Central memory CD8-positive, alpha-beta T cell (primary cell): ENCODE data around the gene SMIM44.

ENCODE experiments used
- ATAC-seq: fragments of 150-1000 bp; cut with Tn5 transposase; replicated peaks from 2 replicates; pipeline ENCODE4 v1.10.0; 2022; ENCODE audit warnings: mild to moderate bottlenecking, moderate FRiP score, moderate number of reproducible peaks; ENCODE audit not compliant: poor library complexity, severe bottlenecking; ENCODE audit errors: extremely low read depth
- DNase-seq, 2 donors: peaks; one replicate each; pipeline ENCODE4 v3.0.0; 2021; ENCODE audit warnings: low spot score in 2 of 2
- H3K27ac Mint-ChIP-seq: one replicate; pipeline ENCODE4 v1.8.0; 2022; ENCODE audit warnings: low read depth, mild to moderate bottlenecking, moderate library complexity, mixed read lengths
- H3K27me3 Mint-ChIP-seq: one replicate; pipeline ENCODE4 v1.8.0; 2022; ENCODE audit warnings: mixed read lengths
- H3K36me3 Mint-ChIP-seq: one replicate; pipeline ENCODE4 v1.8.0; 2022; ENCODE audit warnings: mild to moderate bottlenecking, moderate library complexity, mixed read lengths; ENCODE audit not compliant: insufficient read depth
- H3K4me1 Mint-ChIP-seq: one replicate; pipeline ENCODE4 v1.8.0; 2022; ENCODE audit warnings: mixed read lengths
- H3K4me3 Mint-ChIP-seq: one replicate; pipeline ENCODE4 v1.8.0; 2022; ENCODE audit warnings: mild to moderate bottlenecking, moderate library complexity, mixed read lengths
- H3K9me3 Mint-ChIP-seq: one replicate; pipeline ENCODE4 v1.8.0; 2022; ENCODE audit warnings: mixed read lengths

SMIM44 gene

DNA sequence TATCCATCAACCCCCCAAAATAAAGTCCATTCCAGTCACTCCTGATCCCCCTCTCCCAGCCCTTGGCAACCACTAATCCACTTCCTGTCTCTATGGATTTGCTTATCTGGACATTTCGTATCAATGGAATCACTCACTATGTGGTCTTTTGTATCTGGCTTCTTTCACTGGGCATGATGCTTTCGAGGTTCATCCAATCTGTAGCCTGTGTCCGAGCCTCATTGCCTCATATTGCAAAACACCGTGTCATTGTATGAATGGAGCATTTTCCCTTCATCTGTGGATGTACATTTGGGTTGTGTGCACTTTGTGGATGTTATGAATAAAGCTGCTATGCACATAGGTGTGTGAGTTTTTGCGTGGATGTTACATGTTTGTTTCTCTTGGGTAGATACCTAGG, 21.5 kb upstream of the SMIM44 start:
- Mint-ChIP-seq H3K27ac (peak overlapping the region; percentile 98), H3K9me3 (no peaks in the 10 kb centered on the region), H3K4me1 (peaks cover 50% of the 10 kb centered on the region), H3K4me3 (peak overlapping the region; percentile 92), H3K27me3 (no peaks in the 10 kb centered on the region), H3K36me3 (peaks cover 28% of the 10 kb centered on the region)
- DNase-seq (no peak), ATAC-seq (no peak)

DNA sequence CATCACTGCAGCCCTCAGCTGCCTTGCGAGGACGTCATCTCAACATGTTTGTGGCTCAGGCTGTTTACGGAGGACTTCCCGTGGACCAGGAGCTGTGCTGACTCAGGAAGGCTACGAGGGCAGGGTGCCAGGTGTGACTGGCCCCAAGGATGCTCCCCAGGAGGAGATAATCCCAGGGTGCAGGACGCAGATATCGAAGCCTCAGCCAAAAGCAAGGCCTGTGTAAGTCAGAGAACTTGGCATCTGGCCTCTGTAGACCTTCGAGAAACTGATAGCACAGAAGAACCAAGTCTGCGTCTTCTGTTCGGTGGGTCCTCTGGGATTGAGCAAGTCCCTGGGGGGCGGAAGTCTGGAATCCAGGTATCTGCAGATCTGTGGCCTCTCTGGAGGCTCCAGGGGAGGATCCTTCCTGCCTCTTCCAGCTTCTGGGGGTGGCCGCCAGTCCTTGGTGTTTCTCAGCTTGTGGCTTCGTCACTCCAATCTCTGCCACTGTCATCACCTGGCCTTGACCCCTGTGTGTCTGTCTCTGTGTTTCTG, 19.9 kb upstream of the SMIM44 start:
- Mint-ChIP-seq H3K4me3 (no peak overlapping the region), H3K36me3 (peaks cover 27% of the 10 kb centered on the region), H3K9me3 (no peaks in the 10 kb centered on the region), H3K27me3 (no peaks in the 10 kb centered on the region), H3K27ac (peak overlapping the region; percentile 98), H3K4me1 (peaks cover 34% of the 10 kb centered on the region)
- no peak for DNase-seq
- ATAC-seq, result no peak

DNA sequence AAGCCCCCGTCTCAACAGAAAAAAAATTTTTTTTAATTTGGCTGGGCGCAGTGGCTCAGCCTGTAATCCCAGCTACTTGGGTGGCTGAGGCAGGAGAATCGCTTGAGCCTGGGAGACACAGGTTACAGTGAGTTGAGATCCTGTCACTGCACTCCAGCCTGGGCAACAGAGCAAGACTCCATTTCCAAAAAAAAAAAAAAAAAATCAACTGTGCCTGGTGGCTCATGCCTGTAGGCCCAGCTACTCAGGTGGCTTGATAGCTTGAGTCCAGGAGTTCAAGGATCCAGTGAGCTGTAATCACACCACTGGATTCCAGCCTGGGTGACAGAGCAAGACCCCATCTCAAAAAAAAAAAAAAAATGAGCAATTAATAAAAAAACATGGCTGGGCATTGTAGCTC, 18.5 kb upstream of the SMIM44 start:
- peaks cover 24% of the 10 kb centered on the region for H3K36me3 Mint-ChIP-seq
- H3K27ac Mint-ChIP-seq, result no peak overlapping the region
- DNase-seq (no peak), ATAC-seq (no peak)
- no peak overlapping the region for H3K4me3 Mint-ChIP-seq
- no peaks in the 10 kb centered on the region for H3K27me3 Mint-ChIP-seq
- peaks cover 34% of the 10 kb centered on the region for H3K4me1 Mint-ChIP-seq
- no peaks in the 10 kb centered on the region for H3K9me3 Mint-ChIP-seq

DNA sequence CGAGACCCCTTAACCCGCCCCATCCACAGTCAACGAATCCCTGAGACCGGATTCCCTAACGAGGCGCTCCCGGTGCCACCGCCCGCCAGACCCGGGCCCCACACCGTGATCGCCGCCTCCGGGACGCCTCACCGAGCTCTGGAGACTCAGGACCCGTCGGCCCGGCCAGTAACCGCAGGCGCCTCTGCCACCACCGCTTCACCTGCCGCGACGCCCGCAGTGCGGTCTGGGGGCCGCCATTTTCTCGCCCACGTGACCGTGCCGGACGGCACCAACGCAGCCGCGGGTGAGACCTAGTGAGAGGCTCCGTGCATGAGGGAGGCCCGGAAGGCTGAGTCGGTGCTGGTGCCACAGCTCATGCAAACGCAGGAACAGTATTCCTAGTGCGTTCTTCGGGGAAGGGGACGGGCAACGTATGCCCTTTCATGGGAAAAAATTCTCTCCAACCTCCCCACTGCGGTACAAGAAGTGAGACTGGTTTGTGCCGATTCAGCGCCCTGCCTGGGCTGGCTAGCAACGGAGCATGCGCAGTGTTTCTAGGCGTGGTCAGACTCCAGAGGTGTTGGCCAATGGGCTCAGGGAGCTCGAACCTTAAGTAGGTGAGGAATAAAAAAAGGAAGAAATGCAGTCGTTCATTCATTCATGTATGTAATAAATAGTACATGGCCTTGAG, 17.3 kb upstream of the SMIM44 start, which contains the start of gene DOHH:
DOHH (minus strand) TSS at position 246 of the 673 bp plus-strand sequence. CDS start 3,860 bp downstream, outside the sequence.
- H3K27me3 Mint-ChIP-seq, result no peaks in the 10 kb centered on the region
- H3K27ac Mint-ChIP-seq, result peak within 1 kb of the TSS; percentile 99
- H3K4me1 Mint-ChIP-seq, result peaks cover 27% of the 10 kb centered on the region
- ATAC-seq (peak; percentile 84), DNase-seq (peak; percentile 90)
- H3K9me3 Mint-ChIP-seq, result no peaks in the 10 kb centered on the region
- peaks cover 18% of the 10 kb centered on the region for H3K36me3 Mint-ChIP-seq
- peak within 1 kb of the TSS; percentile 95 for H3K4me3 Mint-ChIP-seq

DNA sequence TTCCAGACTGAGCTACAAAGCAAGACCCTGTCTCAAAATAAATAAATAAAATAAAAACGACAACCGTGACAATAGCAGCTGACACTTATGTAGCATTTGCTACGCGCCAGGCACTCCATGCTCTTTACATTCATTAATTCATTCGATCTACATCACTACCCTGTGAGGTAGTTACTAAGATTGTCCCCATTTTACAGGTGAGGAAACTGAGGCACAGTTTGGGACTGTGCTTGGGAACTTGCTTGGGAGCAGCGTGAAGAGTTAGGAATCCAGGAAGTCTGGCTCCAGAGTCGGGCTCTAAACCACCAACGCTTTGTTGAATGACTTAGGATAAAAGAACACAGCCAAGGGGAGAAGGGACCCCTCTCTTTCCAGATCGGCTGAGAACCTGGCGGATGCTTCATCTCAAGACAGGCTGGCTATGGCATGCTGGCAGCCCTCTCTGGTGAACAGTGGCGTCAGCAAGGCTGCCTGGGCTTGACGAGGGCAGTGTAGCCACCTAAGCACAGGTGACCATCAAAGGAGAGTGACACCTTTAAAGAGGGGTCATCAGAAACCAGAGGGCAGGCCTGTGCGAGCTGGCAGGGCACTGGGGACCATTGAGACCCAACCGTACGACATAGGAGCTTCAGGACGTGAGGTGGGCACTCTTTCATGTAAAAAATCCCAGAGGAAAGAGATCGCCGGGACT, 16.6 kb upstream of the SMIM44 start:
- H3K27me3 Mint-ChIP-seq, result no peaks in the 10 kb centered on the region
- peak overlapping the region; percentile 99 for H3K27ac Mint-ChIP-seq
- no peaks in the 10 kb centered on the region for H3K9me3 Mint-ChIP-seq
- ATAC-seq, result no peak
- peaks cover 25% of the 10 kb centered on the region for H3K4me1 Mint-ChIP-seq
- peaks cover 20% of the 10 kb centered on the region for H3K36me3 Mint-ChIP-seq
- DNase-seq, result no peak
- H3K4me3 Mint-ChIP-seq, result peak overlapping the region; percentile 95

DNA sequence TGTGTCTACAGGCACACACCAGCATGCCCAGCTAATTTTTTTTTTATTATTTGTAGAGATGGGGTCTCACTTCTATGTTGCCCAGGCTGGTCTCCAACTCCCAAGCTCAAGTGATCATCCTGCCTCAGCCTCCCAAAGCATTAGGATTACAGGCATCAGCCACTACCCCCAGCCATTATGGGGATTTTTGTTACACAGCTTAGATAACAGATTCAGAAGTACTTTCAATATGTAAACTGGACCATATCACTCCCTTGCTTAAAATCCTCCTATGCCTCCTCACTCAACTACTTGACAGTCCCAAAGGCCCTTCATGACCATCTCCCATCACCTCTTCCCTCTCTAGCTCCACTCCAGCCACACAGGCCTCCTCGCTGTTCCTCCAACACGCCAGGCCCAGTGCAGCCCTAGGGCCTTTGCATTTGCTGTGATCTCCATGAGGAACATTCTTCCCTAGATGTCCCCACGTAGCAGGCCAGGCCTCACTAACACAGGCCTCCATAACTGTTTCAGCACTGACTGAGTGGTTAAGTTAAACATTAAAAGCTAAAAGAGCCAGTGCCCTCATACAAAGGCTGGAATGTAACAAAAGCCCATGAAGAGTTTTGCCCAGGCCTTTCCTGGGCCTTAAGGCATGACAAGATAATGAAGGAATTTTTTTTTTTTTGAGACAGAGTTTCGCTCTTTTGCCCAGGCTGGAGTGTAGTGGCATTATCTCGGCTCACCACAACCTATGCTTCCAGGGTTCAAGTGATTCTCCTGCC, 14.7 kb upstream of the SMIM44 start:
- peak overlapping the region; percentile 5 for H3K27ac Mint-ChIP-seq
- ATAC-seq, result no peak

DNA sequence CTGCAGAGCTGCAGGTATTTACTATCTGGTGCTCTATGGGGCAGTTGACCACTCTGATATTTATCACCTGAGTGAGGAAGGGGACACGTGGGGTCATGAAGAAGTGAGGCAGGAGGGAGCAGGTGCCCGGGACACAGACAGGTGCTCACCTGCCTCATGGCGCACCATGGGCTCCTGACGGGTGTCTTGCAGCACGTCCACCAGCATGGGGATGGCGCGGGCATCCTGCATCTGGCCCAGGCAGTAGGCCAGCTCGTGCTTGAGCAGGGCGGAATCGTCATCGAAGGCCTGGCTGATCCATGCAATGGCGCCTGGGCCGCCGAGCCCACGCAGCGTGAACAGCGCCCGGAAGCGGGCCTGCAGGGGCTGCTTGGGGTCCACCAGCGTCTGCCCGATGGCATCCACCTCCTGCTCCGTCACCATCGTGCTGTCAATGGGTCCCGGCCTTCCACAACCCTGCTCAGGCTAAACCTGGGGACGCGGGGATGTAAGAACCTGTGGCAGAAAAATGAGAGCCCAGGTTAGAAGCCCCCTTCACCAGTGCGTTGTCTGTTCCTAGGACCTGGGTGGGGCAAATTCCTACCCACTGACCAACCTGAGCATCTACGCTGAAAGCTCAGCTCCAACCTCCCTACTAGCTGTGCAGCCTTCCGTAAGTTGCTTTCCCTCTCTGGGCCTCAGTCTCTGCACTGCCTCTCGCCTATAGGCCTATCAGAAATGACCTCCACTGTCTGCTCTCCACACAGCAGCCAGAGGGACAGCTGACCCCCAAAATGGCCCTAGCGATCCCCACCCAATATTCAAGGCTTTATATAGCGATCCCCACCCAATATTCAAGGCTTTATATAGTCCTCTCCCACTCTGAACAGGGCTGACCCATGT, 13.4 kb upstream of the SMIM44 start:
- H3K36me3 Mint-ChIP-seq, result peaks cover 24% of the 10 kb centered on the region
- DNase-seq (no peak), ATAC-seq (no peak)
- H3K4me3 Mint-ChIP-seq, result no peak overlapping the region
- no peak overlapping the region for H3K27ac Mint-ChIP-seq
- no peaks in the 10 kb centered on the region for H3K9me3 Mint-ChIP-seq
- H3K27me3 Mint-ChIP-seq, result no peaks in the 10 kb centered on the region
- peaks cover 20% of the 10 kb centered on the region for H3K4me1 Mint-ChIP-seq

More for the DNA sequence above, 14.7 kb upstream of the SMIM44 start:
- peaks cover 22% of the 10 kb centered on the region for H3K36me3 Mint-ChIP-seq
- H3K4me1 Mint-ChIP-seq, result peaks cover 20% of the 10 kb centered on the region
- no peaks in the 10 kb centered on the region for H3K9me3 Mint-ChIP-seq
- no peaks in the 10 kb centered on the region for H3K27me3 Mint-ChIP-seq
- no peak overlapping the region for H3K4me3 Mint-ChIP-seq
- DNase-seq, result no peak

DNA sequence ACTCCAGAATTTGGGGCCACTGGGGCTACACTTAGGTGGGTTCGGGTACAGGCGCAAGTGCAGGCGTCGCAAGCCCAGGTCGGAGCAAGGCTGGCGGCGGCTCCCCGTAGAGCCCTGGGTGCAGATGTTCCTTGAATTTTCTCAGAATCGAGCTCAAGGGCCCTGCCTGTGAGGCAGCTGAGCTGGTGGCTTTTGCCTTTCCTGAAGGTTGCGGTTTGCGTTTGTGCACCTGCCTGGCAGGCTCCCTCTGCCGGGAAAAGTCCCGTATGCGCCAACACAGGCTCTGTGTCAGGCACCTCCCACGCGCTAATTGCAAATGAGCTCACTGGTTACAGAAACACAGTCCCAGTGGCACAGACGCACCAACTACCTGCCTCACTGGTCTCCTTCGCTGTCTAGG, 11.3 kb upstream of the SMIM44 start:
- Mint-ChIP-seq H3K36me3 (peaks cover 15% of the 10 kb centered on the region), H3K27me3 (no peaks in the 10 kb centered on the region), H3K4me3 (no peak overlapping the region), H3K9me3 (no peaks in the 10 kb centered on the region), H3K27ac (no peak overlapping the region), H3K4me1 (peaks cover 9% of the 10 kb centered on the region)
- DNase-seq, result no peak
- no peak for ATAC-seq

DNA sequence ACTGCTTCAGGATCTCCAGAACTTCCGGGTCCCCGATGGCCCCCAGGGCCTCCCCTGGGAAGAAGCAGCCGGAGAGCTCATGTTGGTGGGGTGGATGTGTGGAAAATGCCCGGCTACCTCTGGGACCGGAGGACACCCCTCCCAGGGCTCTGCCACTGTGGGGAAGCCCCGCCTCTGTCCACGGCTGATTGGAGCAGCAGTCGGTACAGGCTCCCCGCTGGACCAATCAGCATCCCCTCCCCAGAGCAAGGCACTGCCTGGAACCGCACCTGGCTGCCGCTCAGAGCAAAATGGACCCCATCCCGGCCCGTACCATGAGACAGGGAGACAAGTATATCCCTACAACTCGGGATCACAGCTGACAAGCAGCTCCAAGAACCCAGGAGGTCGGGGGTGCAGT, 10.8 kb upstream of the SMIM44 start:
- H3K4me1 Mint-ChIP-seq, result peaks cover 9% of the 10 kb centered on the region
- ATAC-seq (no peak), DNase-seq (no peak)
- H3K27me3 Mint-ChIP-seq, result no peaks in the 10 kb centered on the region
- H3K27ac Mint-ChIP-seq, result no peak overlapping the region
- no peaks in the 10 kb centered on the region for H3K9me3 Mint-ChIP-seq
- H3K4me3 Mint-ChIP-seq, result no peak overlapping the region
- peaks cover 19% of the 10 kb centered on the region for H3K36me3 Mint-ChIP-seq

DNA sequence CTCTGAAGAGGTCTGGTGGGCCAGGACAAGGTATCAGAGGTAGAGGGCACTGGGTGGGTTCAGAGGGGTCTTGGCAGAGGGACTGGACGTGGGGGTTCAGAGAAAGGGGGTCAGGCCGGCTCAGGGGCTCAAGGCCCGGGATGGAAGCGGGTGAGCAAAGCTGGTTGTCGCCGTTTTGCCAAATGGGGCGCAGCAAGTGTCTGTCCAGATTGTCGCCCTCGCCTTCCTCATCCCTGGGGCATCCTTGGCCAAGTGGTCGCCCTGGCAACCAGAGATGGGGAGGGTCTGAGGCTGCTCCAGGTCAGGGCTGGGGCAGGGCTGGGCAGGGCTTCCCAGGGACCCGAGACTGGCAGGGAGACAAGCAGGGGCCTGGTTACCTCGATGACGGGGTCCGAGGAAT, 10.4 kb upstream of the SMIM44 start:
- Mint-ChIP-seq H3K4me3 (no peak overlapping the region), H3K9me3 (no peaks in the 10 kb centered on the region), H3K27me3 (no peaks in the 10 kb centered on the region), H3K36me3 (peaks cover 19% of the 10 kb centered on the region), H3K4me1 (peaks cover 9% of the 10 kb centered on the region), H3K27ac (no peak overlapping the region)
- no peak for DNase-seq
- no peak for ATAC-seq

DNA sequence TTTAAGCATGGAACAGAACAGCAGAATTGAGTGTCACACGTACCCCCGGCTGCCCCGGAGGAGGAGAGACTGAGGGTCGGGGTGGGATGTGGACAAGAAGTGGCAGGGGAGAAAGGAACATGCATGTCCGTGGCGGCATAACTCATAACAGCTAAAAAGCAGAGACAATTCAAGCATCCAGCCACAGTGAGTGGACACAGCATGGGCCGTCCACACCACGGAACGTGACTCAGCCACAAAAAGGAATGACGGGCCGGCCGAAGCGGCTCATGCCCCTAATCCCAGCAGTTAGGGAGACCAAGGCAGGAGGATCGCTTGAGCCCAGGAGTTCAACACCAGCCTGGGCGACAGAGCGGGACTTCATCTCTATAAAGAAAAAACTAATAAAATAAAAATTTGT, 9.7 kb upstream of the SMIM44 start:
- no peak overlapping the region for H3K27ac Mint-ChIP-seq
- H3K9me3 Mint-ChIP-seq, result no peaks in the 10 kb centered on the region

More for the DNA sequence above, 9.7 kb upstream of the SMIM44 start:
- peaks cover 21% of the 10 kb centered on the region for H3K36me3 Mint-ChIP-seq
- H3K4me1 Mint-ChIP-seq, result peaks cover 7% of the 10 kb centered on the region
- ATAC-seq, result no peak
- no peak for DNase-seq
- no peaks in the 10 kb centered on the region for H3K27me3 Mint-ChIP-seq
- no peak overlapping the region for H3K4me3 Mint-ChIP-seq
